SK-N-MC (cell line): Measurements from ENCODE around the gene GRPEL1.

Experiments used
- DNase-seq: peaks from one replicate; pipeline ENCODE4 v3.0.0-alpha.2; 2011; ENCODE audit warnings: low read depth, low spot score
- H3K27ac ChIP-seq: fragments of 200-600 bp; sonication (generic); 2 replicates; pipeline ENCODE4 v1.5.1; 2016; ENCODE audit warnings: mixed run types
- H3K36me3 ChIP-seq: fragments of 200-600 bp; sonication (generic); 2 replicates; pipeline ENCODE4 v1.6.1; 2017; ENCODE audit warnings: antibody characterized with exemption, low read length, mixed read lengths; ENCODE audit not compliant: insufficient read depth
- H3K4me3 ChIP-seq: fragments of 200-600 bp; sonication (generic); 2 replicates; pipeline ENCODE4 v1.5.1; 2016
- H3K9ac ChIP-seq: fragments of 200-600 bp; sonication (generic); 2 replicates; pipeline ENCODE4 v1.8.0; 2017; ENCODE audit warnings: mixed run types, mixed read lengths; ENCODE audit not compliant: insufficient read length
- H3K9me3 ChIP-seq: fragments of 200-600 bp; sonication (generic); 2 replicates; pipeline ENCODE4 v1.6.1; 2017; ENCODE audit warnings: low read depth, mild to moderate bottlenecking, antibody characterized with exemption, low read length, moderate library complexity, mixed read lengths
- EZH2 ChIP-seq: fragments of 200-600 bp; sonication (generic); IDR thresholded peaks from one replicate; pipeline ENCODE4 v1.6.1; 2017; ENCODE audit warnings: antibody characterized with exemption
- FOXP2 ChIP-seq: optimal IDR thresholded peaks from 2 replicates; pipeline ENCODE3; 2011; ENCODE audit warnings: mild to moderate bottlenecking, moderate library complexity; ENCODE audit not compliant: insufficient read depth; ENCODE audit errors: extremely low read length, control extremely low read depth
- POLR2AphosphoS5 ChIP-seq: IDR thresholded peaks from 2 replicates; pipeline ENCODE4 v1.6.1; 2012; ENCODE audit warnings: mild to moderate bottlenecking, low read depth, low read length, borderline replicate concordance

The GRPEL1 gene

DNA sequence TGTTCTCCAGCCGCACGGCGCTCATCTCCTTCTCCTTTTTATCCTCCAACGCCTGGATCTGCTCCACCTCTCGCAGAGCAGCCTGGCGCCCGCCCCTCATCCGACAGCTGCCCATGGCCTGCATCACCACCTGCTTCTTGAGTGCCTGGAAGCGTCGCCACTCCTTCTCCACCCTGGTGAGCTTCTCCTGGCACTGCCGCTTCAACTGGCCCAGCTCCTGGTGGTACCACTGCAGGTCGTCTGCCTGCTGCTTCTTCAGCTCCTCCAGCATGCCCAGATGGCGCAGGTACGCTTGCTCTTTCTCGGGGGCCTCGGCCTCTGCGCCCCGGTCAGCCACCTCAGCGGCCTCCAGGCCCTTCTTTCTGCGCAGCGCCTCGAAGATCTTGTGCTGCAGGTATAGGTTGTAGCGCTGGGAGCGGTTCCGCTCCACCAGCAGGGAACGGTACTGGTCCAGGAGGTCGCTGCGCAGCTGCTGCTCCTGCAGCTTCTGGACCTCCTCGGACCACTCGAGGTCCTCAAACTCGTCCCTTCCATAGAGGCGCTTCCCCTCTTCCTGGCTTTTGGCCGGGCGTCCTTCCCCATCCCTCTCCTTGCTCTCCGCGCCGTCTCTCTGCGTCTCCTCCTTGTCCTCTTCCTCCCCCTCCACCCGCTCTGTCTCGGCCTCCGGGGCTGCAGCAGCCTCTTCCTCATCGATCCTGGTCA, 25.9 kb downstream of the GRPEL1 start:
- no peaks in the 10 kb centered on the region for H3K9me3 ChIP-seq
- H3K27ac ChIP-seq, result no peak overlapping the region
- no peak overlapping the region for H3K9ac ChIP-seq
- DNase-seq, result no peak
- H3K36me3 ChIP-seq, result no peaks in the 10 kb centered on the region
- TF ChIP-seq FOXP2 (no peak), EZH2 (no peak), POLR2AphosphoS5 (no peak)
- peak overlapping the region; percentile 74 for H3K4me3 ChIP-seq

DNA sequence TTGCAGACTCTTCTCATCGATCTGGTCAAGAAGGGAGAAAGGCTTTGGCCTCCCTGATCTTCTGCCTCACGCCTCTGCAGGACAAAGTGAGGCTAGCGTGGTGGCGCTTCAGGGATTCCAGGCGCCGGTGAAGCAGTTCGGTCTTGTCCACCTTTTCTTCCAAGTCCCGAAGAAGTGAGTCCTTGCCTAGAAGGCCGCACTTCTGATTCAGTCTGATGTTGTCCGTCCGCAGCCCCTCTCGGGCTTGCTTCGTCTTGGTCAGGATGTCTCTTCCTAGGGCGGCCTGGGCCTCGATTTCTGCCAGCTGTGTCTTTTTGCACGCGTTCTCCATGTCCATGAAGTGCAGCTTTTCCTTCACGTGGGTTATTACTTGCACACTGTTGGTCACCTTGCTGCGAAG, 26.6 kb downstream of the GRPEL1 start:
- no peaks in the 10 kb centered on the region for H3K9me3 ChIP-seq
- no peak overlapping the region for H3K9ac ChIP-seq
- H3K36me3 ChIP-seq, result no peaks in the 10 kb centered on the region
- no peak for TF ChIP-seq POLR2AphosphoS5
- no peak for TF ChIP-seq EZH2
- TF ChIP-seq FOXP2, result no peak
- H3K27ac ChIP-seq, result no peak overlapping the region
- no peak for DNase-seq
- no peak overlapping the region for H3K4me3 ChIP-seq

DNA sequence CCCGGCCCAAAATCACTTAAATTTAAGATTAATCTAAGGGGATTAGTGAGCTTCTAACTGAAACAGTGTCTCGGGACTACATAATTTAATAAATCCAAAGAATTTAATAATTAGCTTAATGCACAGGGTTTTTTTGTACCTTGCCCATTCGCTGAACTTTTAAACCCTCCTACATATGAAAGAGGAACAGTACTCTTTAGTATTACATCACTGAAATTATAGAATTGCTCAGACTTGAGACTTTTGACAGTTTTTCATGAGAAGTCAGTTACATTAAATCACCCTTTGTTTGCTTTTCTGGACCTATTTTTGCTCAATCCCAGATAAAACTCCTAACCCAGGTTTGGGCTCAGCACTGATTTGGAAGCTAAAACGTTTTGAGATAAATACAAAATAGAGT, 27.1 kb downstream of the GRPEL1 start:
- H3K9ac ChIP-seq, result no peak overlapping the region
- no peak for DNase-seq
- H3K4me3 ChIP-seq, result no peak overlapping the region
- H3K36me3 ChIP-seq, result no peaks in the 10 kb centered on the region
- TF ChIP-seq FOXP2 (no peak), EZH2 (no peak), POLR2AphosphoS5 (no peak)
- H3K27ac ChIP-seq, result no peak overlapping the region
- no peaks in the 10 kb centered on the region for H3K9me3 ChIP-seq

DNA sequence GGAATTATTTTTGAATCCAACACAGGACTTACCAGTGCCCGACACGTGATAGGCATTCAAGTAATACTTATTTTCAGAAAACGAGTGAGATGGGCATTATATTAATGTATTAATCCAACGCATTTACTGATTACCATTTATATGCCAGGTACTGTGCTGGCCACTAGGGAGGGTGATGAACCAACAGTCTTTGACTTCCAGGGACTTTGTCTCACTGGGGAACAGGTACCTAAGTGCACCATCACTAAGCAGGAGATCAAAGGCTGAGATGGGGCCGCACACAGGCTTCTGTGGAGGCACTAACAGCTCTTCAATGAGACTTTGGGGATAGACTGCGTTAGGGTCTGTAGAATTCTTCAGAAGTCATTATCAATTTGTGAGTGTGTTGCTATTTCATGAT, 30.4 kb downstream of the GRPEL1 start:
- TF ChIP-seq FOXP2 (no peak), POLR2AphosphoS5 (no peak), EZH2 (no peak)
- H3K9ac ChIP-seq, result no peak overlapping the region
- H3K9me3 ChIP-seq, result no peaks in the 10 kb centered on the region
- H3K4me3 ChIP-seq, result no peak overlapping the region
- no peak for DNase-seq
- no peak overlapping the region for H3K27ac ChIP-seq
- no peaks in the 10 kb centered on the region for H3K36me3 ChIP-seq

DNA sequence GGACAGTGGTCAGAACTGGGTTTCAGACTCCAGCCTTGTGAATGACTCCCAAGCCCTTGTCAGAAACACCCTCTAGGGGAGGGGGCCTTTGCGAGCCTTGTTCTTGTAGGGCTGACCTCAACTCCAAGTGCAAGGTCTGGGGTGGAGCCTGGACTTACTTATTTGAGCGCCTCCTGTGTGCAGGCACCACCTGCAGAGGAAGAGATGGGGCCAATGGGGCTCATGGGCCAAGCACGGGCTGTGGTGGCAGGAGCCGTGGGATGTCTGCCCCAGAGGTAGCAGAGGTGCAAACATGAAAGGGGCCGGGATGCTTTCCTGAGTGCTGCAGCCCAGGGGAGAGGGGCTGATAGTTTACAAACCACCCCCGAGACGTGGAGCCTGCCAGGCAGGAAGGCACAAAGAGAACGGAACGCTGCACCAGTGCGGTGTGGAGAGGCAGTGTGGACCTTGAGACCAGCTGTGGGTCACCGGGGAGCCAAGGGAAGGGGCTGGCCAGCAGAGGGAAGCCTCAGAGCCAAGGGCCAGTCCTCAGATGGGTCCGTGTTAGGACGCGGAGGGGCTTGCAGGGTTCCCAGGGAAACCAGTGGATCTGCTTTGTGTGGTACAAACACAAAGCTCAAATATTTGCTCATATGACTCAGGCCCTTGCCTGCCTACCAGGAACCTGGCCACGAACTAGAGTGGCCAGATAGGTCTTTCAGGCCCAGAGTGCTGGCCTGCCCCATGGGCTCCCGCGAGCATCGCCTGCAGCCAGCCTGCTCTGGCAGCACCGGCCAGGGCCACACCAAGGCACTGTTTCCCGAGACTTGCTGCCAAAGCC, 33.4 kb downstream of the GRPEL1 start:
- no peak for TF ChIP-seq POLR2AphosphoS5
- TF ChIP-seq EZH2, result no peak
- no peak for TF ChIP-seq FOXP2
- DNase-seq, result no peak
- Histone ChIP-seq H3K9me3 (no peaks in the 10 kb centered on the region), H3K9ac (no peak overlapping the region), H3K4me3 (no peak overlapping the region), H3K27ac (no peak overlapping the region), H3K36me3 (no peaks in the 10 kb centered on the region)

DNA sequence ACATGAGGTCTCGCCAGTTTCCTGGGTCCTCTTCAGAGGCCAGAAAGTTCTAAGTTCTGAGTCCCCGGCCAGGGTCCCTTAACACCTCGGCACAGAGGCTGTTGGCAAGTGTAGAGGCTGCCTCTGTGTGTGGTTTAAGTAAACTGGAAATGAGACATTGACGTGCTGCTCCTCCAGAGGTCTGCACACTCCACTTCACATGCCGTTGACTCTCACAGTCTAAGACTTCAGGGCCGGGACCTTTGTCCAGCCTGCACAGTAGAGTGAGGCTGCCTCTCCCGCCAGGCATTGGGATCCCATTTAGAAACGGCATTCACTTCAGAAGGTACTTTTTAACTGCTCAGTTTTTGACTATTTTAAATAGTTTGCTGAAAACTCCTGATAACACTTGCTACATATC, 35.3 kb downstream of the GRPEL1 start:
- no peak for DNase-seq
- TF ChIP-seq POLR2AphosphoS5 (no peak), FOXP2 (no peak), EZH2 (no peak)
- no peaks in the 10 kb centered on the region for H3K9me3 ChIP-seq
- H3K4me3 ChIP-seq, result no peak overlapping the region
- H3K9ac ChIP-seq, result no peak overlapping the region
- H3K36me3 ChIP-seq, result no peaks in the 10 kb centered on the region
- H3K27ac ChIP-seq, result no peak overlapping the region

DNA sequence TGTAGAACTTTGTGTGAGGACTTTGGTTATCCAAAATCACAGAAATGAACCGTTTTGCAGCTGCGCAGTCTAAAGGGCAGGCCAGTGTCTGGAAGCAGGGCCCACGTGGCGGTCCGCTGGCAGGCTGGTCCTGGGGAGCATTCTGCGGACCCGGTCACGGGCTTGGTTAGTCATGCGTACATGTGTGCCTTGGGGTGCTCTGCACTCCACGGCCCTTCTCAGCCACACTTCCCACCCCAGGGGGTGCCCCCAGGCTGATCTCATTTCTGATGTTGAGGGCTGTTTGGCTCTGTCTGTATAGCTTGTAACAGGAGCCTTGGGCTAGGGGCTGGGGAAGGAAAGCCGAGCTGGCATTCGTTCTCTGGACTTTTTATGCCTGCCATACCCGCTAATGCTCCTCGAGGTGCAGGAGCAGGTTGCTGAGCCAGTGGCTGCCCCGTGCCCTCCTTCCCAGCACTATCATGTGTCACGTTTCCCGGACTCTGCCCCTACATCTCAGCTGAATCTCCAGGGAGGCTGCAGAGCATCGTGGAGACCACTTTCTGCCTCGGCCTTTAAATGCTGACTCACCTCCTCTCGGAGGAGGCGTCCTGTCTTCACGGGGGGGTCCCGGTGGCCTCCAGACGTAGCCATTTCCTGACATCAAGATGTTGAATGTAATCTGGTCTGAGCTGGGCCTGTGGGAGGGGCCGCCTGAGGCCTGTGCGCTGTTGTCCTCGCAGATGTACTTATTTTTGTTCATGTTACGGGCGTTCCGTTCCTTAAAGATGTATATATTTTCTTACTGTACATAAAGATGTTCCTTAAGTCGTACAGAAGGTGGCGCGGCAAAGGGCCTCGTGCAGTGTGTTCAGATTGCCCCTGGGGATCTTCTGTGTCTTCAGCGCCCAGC, 36.1 kb downstream of the GRPEL1 start:
- Histone ChIP-seq H3K9me3 (no peaks in the 10 kb centered on the region), H3K27ac (no peak overlapping the region), H3K36me3 (no peaks in the 10 kb centered on the region), H3K4me3 (no peak overlapping the region), H3K9ac (no peak overlapping the region)
- no peak for DNase-seq
- TF ChIP-seq EZH2 (no peak), FOXP2 (no peak), POLR2AphosphoS5 (no peak)

DNA sequence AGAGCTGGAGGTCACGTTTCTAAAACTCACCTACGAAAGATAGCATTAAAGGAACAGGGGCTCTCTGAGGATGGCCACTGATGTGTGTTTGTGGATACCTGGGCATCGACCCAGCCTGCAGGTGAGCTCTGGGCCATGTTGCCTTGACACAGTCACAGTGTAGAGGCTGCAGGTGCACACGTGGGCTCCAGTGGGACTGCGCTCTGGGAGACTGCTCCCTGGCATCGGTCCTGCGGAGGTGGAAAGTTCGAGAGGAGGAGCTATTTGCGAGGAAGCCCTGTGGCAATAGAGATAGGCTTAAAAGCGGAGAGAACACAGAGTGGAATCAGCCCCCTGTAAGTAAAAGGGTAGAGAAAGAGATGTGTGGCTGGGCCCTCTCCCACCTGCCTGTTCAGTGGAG, 37.0 kb downstream of the GRPEL1 start:
- H3K36me3 ChIP-seq, result no peaks in the 10 kb centered on the region
- no peak overlapping the region for H3K9ac ChIP-seq
- H3K27ac ChIP-seq, result no peak overlapping the region
- DNase-seq, result no peak
- H3K9me3 ChIP-seq, result no peaks in the 10 kb centered on the region
- H3K4me3 ChIP-seq, result no peak overlapping the region
- TF ChIP-seq EZH2, result no peak
- TF ChIP-seq POLR2AphosphoS5, result no peak
